GM21825 (cell line): ENCODE results near the gene CLMP.
"Not testable (repeated sequence)": the region's sequence is repeated elsewhere in the genome, so short reads cannot be mapped to it uniquely, and the experiment has no call there.

Experiments used
- ATAC-seq: cut with Tn5 transposase; IDR thresholded peaks from one replicate; pipeline ENCODE4 v1.9.1; 2021; ENCODE audit warnings: mild to moderate bottlenecking, moderate library complexity; ENCODE audit not compliant: unreplicated experiment

The CLMP gene

GRCh38 chr11:123170929-123171328 lies 24.1 kb downstream of the CLMP start:
- ATAC-seq, result no peak

GRCh38 chr11:123169821-123170220 lies 25.2 kb downstream of the CLMP start:
- ATAC-seq, result no peak

- no peak for ATAC-seq
These were observed 26.0 kb downstream of the CLMP start for GRCh38 chr11:123168955-123169484.

GRCh38 chr11:123168241-123168640 lies 26.8 kb downstream of the CLMP start:
- ATAC-seq, result no peak

- no peak for ATAC-seq
These were observed 28.9 kb downstream of the CLMP start for GRCh38 chr11:123166071-123166559.

GRCh38 chr11:123164732-123165450 lies 30.2 kb downstream of the CLMP start:
- ATAC-seq, result no peak

- no peak for ATAC-seq
These were observed 31.4 kb downstream of the CLMP start for GRCh38 chr11:123163621-123164020.

GRCh38 chr11:123161376-123162030 lies 33.5 kb downstream of the CLMP start:
- ATAC-seq, result no peak

GRCh38 chr11:123159183-123159857 lies 35.7 kb downstream of the CLMP start:
- no peak for ATAC-seq

GRCh38 chr11:123158033-123159003 lies 36.7 kb downstream of the CLMP start:
- ATAC-seq, result no peak

- no peak for ATAC-seq
These were observed 42.1 kb downstream of the CLMP start for GRCh38 chr11:123152951-123153350.

- not testable (repeated sequence) for ATAC-seq
These were observed 42.7 kb downstream of the CLMP start for GRCh38 chr11:123152346-123152745.

GRCh38 chr11:123151796-123152195 lies 43.3 kb downstream of the CLMP start:
- ATAC-seq, result no peak

GRCh38 chr11:123151366-123151765 lies 43.7 kb downstream of the CLMP start:
- no peak for ATAC-seq

GRCh38 chr11:123150882-123151281 lies 44.2 kb downstream of the CLMP start:
- ATAC-seq, result no peak

GRCh38 chr11:123148965-123149364 lies 46.1 kb downstream of the CLMP start:
- no peak for ATAC-seq

GRCh38 chr11:123145661-123146060 lies 49.4 kb downstream of the CLMP start:
- ATAC-seq, result no peak

GRCh38 chr11:123145220-123145619 lies 49.8 kb downstream of the CLMP start:
- ATAC-seq, result no peak

- ATAC-seq, result no peak
These were observed 50.3 kb downstream of the CLMP start for GRCh38 chr11:123144707-123145106.

GRCh38 chr11:123143921-123144320 lies 51.1 kb downstream of the CLMP start:
- ATAC-seq, result no peak
